GM12891 (cell line): ENCODE results near the gene CELF2.

ENCODE experiments used
- POLR2A ChIP-seq: IDR thresholded peaks from 2 replicates; pipeline ENCODE4 v1.6.1; 2011; ENCODE audit warnings: low read depth, low read length, control low read depth
- POLR2AphosphoS5 ChIP-seq: IDR thresholded peaks from 2 replicates; pipeline ENCODE4 v1.6.1; 2011; ENCODE audit warnings: low read depth, low read length, control low read depth

GRCh38 chr10:11341283-11341960, 323.8 kb downstream of the CELF2 start:
- TF ChIP-seq POLR2A (no peak), POLR2AphosphoS5 (no peak)
